ENCODE results near the gene PDE1A. TPM values are rescaled to one million over a fixed set of nuclear protein-coding genes. Genes with fewer than 3 reads are reported as not detected.
A peak's percentile ranks its signal among the peaks of the same experiment; 100 is the strongest.

PDE1A gene
- total and polyA plus RNA-seq, 2 of the 4 experiments (the other 2 are of a cell fraction): 0.24 to 0.90 TPM

DNA sequence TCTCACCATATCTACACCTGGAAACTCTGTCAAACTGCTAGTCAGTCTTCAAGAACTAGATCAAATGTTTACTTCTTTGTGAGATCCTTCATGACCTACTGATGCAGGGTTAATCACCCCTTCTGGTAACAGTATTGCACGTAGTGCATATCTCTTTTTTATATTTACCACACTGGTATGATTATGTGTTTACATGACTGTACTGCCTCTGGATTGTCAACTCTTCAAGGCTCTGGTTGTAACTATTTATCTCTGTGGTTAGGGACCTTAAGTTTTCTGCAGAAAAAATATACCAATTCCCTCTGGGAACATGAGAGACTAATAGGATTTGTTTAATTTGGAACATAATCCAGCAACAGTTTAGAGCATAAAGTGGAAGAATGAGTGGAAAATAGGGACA lies 135.5 kb downstream of the PDE1A start:
- in situ Hi-C loops (cut with MboI; ENCODE audit: low sequenced_read_pairs): no loop called here
- POLR2A ChIA-PET (ENCODE audit: unreplicated experiment): no interaction called here
- BruUV-seq (replicated peaks): no TSS peak
- CTCF ChIA-PET: interaction anchor here (0.7 kb wide), 1 partner anchor 18 kb away, joined by 6 read pairs; no protein-coding TSS in a partner anchor
- no peak overlapping the region for H2AFZ ChIP-seq (replicated peaks; ENCODE audit: low read length, poor library complexity)
- no peak overlapping the region for H2AK9ac ChIP-seq (replicated peaks; ENCODE audit: low read depth, low read length, poor library complexity)
- H3K79me1 ChIP-seq (ENCODE audit: low read depth in 1 of 2, low read length in 2 of 2): no peaks in the 10 kb centered on the region
- H3K4me1 ChIP-seq (ENCODE audit: control insufficient read depth, insufficient read depth, low read length): peaks cover 5% of the 10 kb centered on the region; the same call in 1 of the 2 replicates
- WGBS, 2 experiments (ENCODE audit: extremely low coverage in 2 of 2, insufficient read length in 1 of 2): no CpG with 5 or more reads among the region's 1 CpG
- peak overlapping the region; percentile 31 for H2BK5ac ChIP-seq (ENCODE audit: low read depth, low read length, poor library complexity, severe bottlenecking)
- no peaks in the 10 kb centered on the region for H3K9me1 ChIP-seq (ENCODE audit: insufficient read depth, low read length)
- H3K56ac ChIP-seq (ENCODE audit: extremely low read depth, insufficient read depth, low read length): no peak overlapping the region
- H3K4me3 ChIP-seq (ENCODE audit: insufficient read depth, low read depth, low read length): no peak overlapping the region
- peak overlapping the region; percentile 81 for H3K4me2 ChIP-seq (ENCODE audit: low read depth, low read length)
- H3K27me3 ChIP-seq (ENCODE audit: control insufficient read depth, insufficient read depth, low read length): no peaks in the 10 kb centered on the region
- no peak for TF ChIP-seq MXI1 (IDR thresholded peaks at IDR 0.05; ENCODE audit: borderline replicate concordance, low read depth, low read length)
- TF ChIP-seq SMC3 (IDR thresholded peaks at IDR 0.05; ENCODE audit: low read depth, low read length): no peak
- TF ChIP-seq, protein P1, sequence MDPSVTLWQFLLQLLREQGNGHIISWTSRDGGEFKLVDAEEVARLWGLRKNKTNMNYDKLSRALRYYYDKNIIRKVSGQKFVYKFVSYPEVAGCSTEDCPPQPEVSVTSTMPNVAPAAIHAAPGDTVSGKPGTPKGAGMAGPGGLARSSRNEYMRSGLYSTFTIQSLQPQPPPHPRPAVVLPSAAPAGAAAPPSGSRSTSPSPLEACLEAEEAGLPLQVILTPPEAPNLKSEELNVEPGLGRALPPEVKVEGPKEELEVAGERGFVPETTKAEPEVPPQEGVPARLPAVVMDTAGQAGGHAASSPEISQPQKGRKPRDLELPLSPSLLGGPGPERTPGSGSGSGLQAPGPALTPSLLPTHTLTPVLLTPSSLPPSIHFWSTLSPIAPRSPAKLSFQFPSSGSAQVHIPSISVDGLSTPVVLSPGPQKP (IDR thresholded peaks at IDR 0.05; ENCODE audit: borderline replicate concordance, low read depth, low read length): no peak
- no peak for TF ChIP-seq MAZ (IDR thresholded peaks at IDR 0.05; ENCODE audit: borderline replicate concordance, low read depth, low read length)
- no peak for TF ChIP-seq RAD21 (IDR thresholded peaks at IDR 0.05; ENCODE audit: low read length)
- no peak for TF ChIP-seq CHD1 (IDR thresholded peaks at IDR 0.05; ENCODE audit: low read depth, low read length)
- no peak for TF ChIP-seq NFE2L2 (IDR thresholded peaks at IDR 0.05; ENCODE audit: low read depth, low read length)
- TF ChIP-seq, protein P2, sequence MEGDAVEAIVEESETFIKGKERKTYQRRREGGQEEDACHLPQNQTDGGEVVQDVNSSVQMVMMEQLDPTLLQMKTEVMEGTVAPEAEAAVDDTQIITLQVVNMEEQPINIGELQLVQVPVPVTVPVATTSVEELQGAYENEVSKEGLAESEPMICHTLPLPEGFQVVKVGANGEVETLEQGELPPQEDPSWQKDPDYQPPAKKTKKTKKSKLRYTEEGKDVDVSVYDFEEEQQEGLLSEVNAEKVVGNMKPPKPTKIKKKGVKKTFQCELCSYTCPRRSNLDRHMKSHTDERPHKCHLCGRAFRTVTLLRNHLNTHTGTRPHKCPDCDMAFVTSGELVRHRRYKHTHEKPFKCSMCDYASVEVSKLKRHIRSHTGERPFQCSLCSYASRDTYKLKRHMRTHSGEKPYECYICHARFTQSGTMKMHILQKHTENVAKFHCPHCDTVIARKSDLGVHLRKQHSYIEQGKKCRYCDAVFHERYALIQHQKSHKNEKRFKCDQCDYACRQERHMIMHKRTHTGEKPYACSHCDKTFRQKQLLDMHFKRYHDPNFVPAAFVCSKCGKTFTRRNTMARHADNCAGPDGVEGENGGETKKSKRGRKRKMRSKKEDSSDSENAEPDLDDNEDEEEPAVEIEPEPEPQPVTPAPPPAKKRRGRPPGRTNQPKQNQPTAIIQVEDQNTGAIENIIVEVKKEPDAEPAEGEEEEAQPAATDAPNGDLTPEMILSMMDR (conservative IDR thresholded peaks at IDR 0.05; ENCODE audit: low read depth, low read length): no peak
- no peak for TF ChIP-seq RCOR1 (IDR thresholded peaks at IDR 0.05; ENCODE audit: insufficient replicate concordance, low read length)
- TF ChIP-seq BHLHE40 (IDR thresholded peaks at IDR 0.05; ENCODE audit: low read depth, low read length): no peak
- no peak for TF ChIP-seq FOS (IDR thresholded peaks at IDR 0.05; ENCODE audit: low read depth, low read length)
- TF ChIP-seq USF2 (IDR thresholded peaks at IDR 0.05; ENCODE audit: low read depth, low read length): no peak
- TF ChIP-seq CEBPB (IDR thresholded peaks at IDR 0.05; ENCODE audit: low read depth, low read length): no peak
- TF ChIP-seq MAFK (IDR thresholded peaks at IDR 0.05; ENCODE audit: low read depth, low read length): no peak
- H3K4ac ChIP-seq (ENCODE audit: low read depth, low read length): no peak overlapping the region
- intact Hi-C loops (cut with micrococcal nuclease): no loop called here
- no peak overlapping the region for H3K23ac ChIP-seq (ENCODE audit: low read depth, low read length)
- no peaks in the 10 kb centered on the region for H3K36me3 ChIP-seq (ENCODE audit: control insufficient read depth, insufficient read depth, low read length)
- DNase-seq: peak; percentile 62
- no peak overlapping the region for H2BK120ac ChIP-seq (ENCODE audit: low read depth, low read length)
- no peak overlapping the region for H4K8ac ChIP-seq (ENCODE audit: low read depth in 2 of 2, low read length in 2 of 2)
- no peak overlapping the region for H2AK5ac ChIP-seq (ENCODE audit: low read depth, low read length)
- H3K27ac ChIP-seq (ENCODE audit: insufficient read depth, low read length): no peak overlapping the region
- dilution Hi-C loops (cut with HindIII; ENCODE audit: low sequenced_read_pairs, unreplicated experiment): no loop called here
- no peaks in the 10 kb centered on the region for H4K20me1 ChIP-seq (ENCODE audit: insufficient read depth, low read length)
- H4K91ac ChIP-seq (ENCODE audit: insufficient read depth, low read depth, low read length): no peak overlapping the region
- H4K5ac ChIP-seq (ENCODE audit: low read depth, low read length): peak overlapping the region; percentile 63; the same call in 1 of the 2 replicates
- no peaks in the 10 kb centered on the region for H3K9me3 ChIP-seq (ENCODE audit: control insufficient read depth, insufficient read depth, low read length)
- H3K14ac ChIP-seq (replicated peaks; ENCODE audit: low read depth, low read length): no peak overlapping the region
- no peak overlapping the region for H3K9ac ChIP-seq (ENCODE audit: low read depth, low read length)
- peak overlapping the region; percentile 70; the same call in 1 of the 2 replicates for H3K18ac ChIP-seq (ENCODE audit: low read depth, low read length)
- peak; percentile 98 for ATAC-seq (ENCODE audit: low read depth)
- no peak overlapping the region for H2BK20ac ChIP-seq (ENCODE audit: low read depth, low read length)
- no peak overlapping the region for H2BK15ac ChIP-seq (ENCODE audit: low read depth, low read length)
